Thyroid gland (tissue), 4 donors: ENCODE measurements around the gene NEDD4L.

Experiments used
- POLR2A ChIP-seq, 2 donors: fragments of 450-650 bp; IDR thresholded peaks; one replicate each; pipeline ENCODE4 v1.6.1; 2017; ENCODE audit warnings: antibody characterized with exemption in 2 of 2, mild to moderate bottlenecking in 2 of 2, moderate library complexity in 1 of 2
- TF ChIP-seq, protein P1 (sequence below), 6 experiments: fragments of 200-600 bp in 3 of 6; fragments of 450-650 bp in 3 of 6; sonication (generic) in 3 of 6; IDR thresholded peaks; one replicate each; pipeline ENCODE4 v1.5.1; 2016 to 2019; ENCODE audit warnings: antibody characterized with exemption in 6 of 6, mild to moderate bottlenecking in 2 of 6, inconsistent platforms in 1 of 6, moderate library complexity in 1 of 6

GRCh38 chr18:58263055-58263957 is 219.3 kb downstream of the NEDD4L start:
- TF ChIP-seq, protein P1, sequence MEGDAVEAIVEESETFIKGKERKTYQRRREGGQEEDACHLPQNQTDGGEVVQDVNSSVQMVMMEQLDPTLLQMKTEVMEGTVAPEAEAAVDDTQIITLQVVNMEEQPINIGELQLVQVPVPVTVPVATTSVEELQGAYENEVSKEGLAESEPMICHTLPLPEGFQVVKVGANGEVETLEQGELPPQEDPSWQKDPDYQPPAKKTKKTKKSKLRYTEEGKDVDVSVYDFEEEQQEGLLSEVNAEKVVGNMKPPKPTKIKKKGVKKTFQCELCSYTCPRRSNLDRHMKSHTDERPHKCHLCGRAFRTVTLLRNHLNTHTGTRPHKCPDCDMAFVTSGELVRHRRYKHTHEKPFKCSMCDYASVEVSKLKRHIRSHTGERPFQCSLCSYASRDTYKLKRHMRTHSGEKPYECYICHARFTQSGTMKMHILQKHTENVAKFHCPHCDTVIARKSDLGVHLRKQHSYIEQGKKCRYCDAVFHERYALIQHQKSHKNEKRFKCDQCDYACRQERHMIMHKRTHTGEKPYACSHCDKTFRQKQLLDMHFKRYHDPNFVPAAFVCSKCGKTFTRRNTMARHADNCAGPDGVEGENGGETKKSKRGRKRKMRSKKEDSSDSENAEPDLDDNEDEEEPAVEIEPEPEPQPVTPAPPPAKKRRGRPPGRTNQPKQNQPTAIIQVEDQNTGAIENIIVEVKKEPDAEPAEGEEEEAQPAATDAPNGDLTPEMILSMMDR (IDR thresholded peaks at IDR 0.05) = no peak
- TF ChIP-seq POLR2A (IDR thresholded peaks at IDR 0.05) = peak in 1 of 2 donors; percentile 49
